Gastrocnemius medialis (tissue), 4 donors: ENCODE results near the gene TAOK1. TPM values are rescaled to one million over a fixed set of nuclear protein-coding genes. Genes with fewer than 3 reads are reported as not detected.

ENCODE experiments used
- ATAC-seq, 2 donors: fragments of 150-250 bp; one replicate each; pipeline ENCODE4 v1.9.1; 2016
- DNase-seq, 2 donors: peaks; one replicate each; pipeline ENCODE4 v3.0.0-alpha.2; 2019
- H3K27ac ChIP-seq, 4 donors: fragments of 200-600 bp; sonication (generic); 1 replicate in 1 of 4; 2 replicates in 3 of 4; pipeline ENCODE4 v1.5.1; 2016 to 2018; ENCODE audit warnings: mild to moderate bottlenecking in 2 of 4, moderate library complexity in 1 of 4
- H3K27me3 ChIP-seq, 3 donors: fragments of 200-600 bp; sonication (generic) in 2 of 3; 1 replicate in 1 of 3; 2 replicates in 2 of 3; pipeline versions ENCODE4 v1.5.1 to v1.6.0; 2016 to 2019; ENCODE audit warnings: mild to moderate bottlenecking in 1 of 3, moderate library complexity in 1 of 3
- H3K36me3 ChIP-seq, 2 donors: fragments of 200-600 bp; sonication (generic) in 1 of 2; one replicate each; pipeline ENCODE4 v1.5.1; 2017 to 2018
- H3K4me1 ChIP-seq, 2 donors: fragments of 200-600 bp; sonication (generic) in 1 of 2; one replicate each; pipeline ENCODE4 v1.5.1; 2016 to 2017; ENCODE audit warnings: mild to moderate bottlenecking in 2 of 2
- H3K4me3 ChIP-seq, 4 donors: fragments of 200-600 bp; sonication (generic) in 3 of 4; 1 replicate in 1 of 4; 2 replicates in 3 of 4; pipeline ENCODE4 v1.5.1; 2016 to 2019; ENCODE audit warnings: mild to moderate bottlenecking in 2 of 4
- H3K9me3 ChIP-seq, 3 donors: fragments of 200-600 bp; sonication (generic) in 2 of 3; 1 replicate in 1 of 3; 2 replicates in 2 of 3; pipeline ENCODE4 v1.5.1; 2016 to 2019
- CTCF ChIP-seq, 5 experiments: fragments of 450-650 bp in 3 of 5; fragments of 200-600 bp in 2 of 5; sonication (generic) in 2 of 5; IDR thresholded peaks in 4 of 5; conservative IDR thresholded peaks in 1 of 5; 1 replicate in 4 of 5; 2 replicates in 1 of 5; pipeline ENCODE4 v1.5.1; 2016 to 2019; ENCODE audit warnings: antibody characterized with exemption in 5 of 5, mild to moderate bottlenecking in 3 of 5, moderate library complexity in 3 of 5
- POLR2A ChIP-seq, 2 donors: fragments of 450-650 bp; IDR thresholded peaks; one replicate each; pipeline ENCODE4 v1.6.1; 2017; ENCODE audit warnings: antibody characterized with exemption in 2 of 2, mild to moderate bottlenecking in 2 of 2, moderate library complexity in 2 of 2
- in situ Hi-C, 4 donors: fragments of 200-750 bp; cut with MboI; loops; one replicate each; pipeline versions ENCODE4 v1.15.0 to v1.8.0; 2017; ENCODE audit warnings: low sequenced_read_pairs in 4 of 4
- intact Hi-C: fragments of 100-400 bp; cut with DNase I; formaldehyde crosslinking; loops from one replicate; pipeline ENCODE4 v1.15.1; 2023; ENCODE audit warnings: low total_unique reads
- total RNA-seq, 4 donors: library from RNA; depleted of rRNA; stranded (reverse); fragments of >200 nt; gene quantifications; one replicate each; pipeline versions ENCODE4 v1.1.0 to v1.2.3, GENCODE V29; 2016

The TAOK1 gene
- total RNA-seq, 4 donors from 2014 or later, result 30.1 to 48.4 (median 35.7) TPM

- Histone ChIP-seq H3K4me3 (no peak overlapping the region), H3K9me3 (no peaks in the 10 kb centered on the region), H3K27ac (peak overlapping the region in 1 of 4 donors; percentile 25), H3K4me1 (peaks cover 20 to 36% of the 10 kb centered on the region in 2 donors), H3K27me3 (no peaks in the 10 kb centered on the region), H3K36me3 (peaks cover 0 to 19% of the 10 kb centered on the region in 2 donors)
- intact Hi-C loops, result no loop called here
- in situ Hi-C loops, result no loop called here
- no peak for TF ChIP-seq CTCF (IDR thresholded peaks at IDR 0.05 in 4 of 5, conservative IDR thresholded peaks at IDR 0.05 in 1 of 5)
- no peak for TF ChIP-seq POLR2A (IDR thresholded peaks at IDR 0.05)
- DNase-seq (no peak), ATAC-seq (no peak)
Observed at GRCh38 chr17:29449865-29450671, 59.9 kb downstream of the TAOK1 start.

GRCh38 chr17:29451121-29451742 is 61.1 kb downstream of the TAOK1 start:
- H3K27ac ChIP-seq, result peak overlapping the region; percentile 19 to 64 (median 33)
- in situ Hi-C loops, result no loop called here

GRCh38 chr17:29458066-29458465 is 67.9 kb downstream of the TAOK1 start:
- in situ Hi-C loops, result no loop called here
- Histone ChIP-seq H3K4me1 (peaks cover 33 to 34% of the 10 kb centered on the region in 2 donors), H3K4me3 (no peak overlapping the region), H3K36me3 (peaks cover 0 to 5% of the 10 kb centered on the region in 2 donors), H3K27ac (no peak overlapping the region), H3K9me3 (no peaks in the 10 kb centered on the region), H3K27me3 (no peaks in the 10 kb centered on the region)
- intact Hi-C loops, result no loop called here
- ATAC-seq (no peak), DNase-seq (no peak)
- TF ChIP-seq POLR2A (IDR thresholded peaks at IDR 0.05) (no peak), CTCF (IDR thresholded peaks at IDR 0.05 in 4 of 5, conservative IDR thresholded peaks at IDR 0.05 in 1 of 5) (no peak)

More at GRCh38 chr17:29451121-29451742, 61.1 kb downstream of the TAOK1 start:
- ATAC-seq (peak; percentile 63 to 75), DNase-seq (no peak)
- intact Hi-C loops, result no loop called here
- TF ChIP-seq CTCF (IDR thresholded peaks at IDR 0.05 in 4 of 5, conservative IDR thresholded peaks at IDR 0.05 in 1 of 5), result no peak
- TF ChIP-seq POLR2A (IDR thresholded peaks at IDR 0.05), result no peak
- Histone ChIP-seq H3K9me3 (no peaks in the 10 kb centered on the region), H3K27me3 (no peaks in the 10 kb centered on the region), H3K4me3 (no peak overlapping the region), H3K4me1 (peaks cover 9 to 25% of the 10 kb centered on the region in 2 donors), H3K36me3 (peaks cover 0 to 19% of the 10 kb centered on the region in 2 donors)

- H3K9me3 ChIP-seq, result no peaks in the 10 kb centered on the region
- in situ Hi-C loops (no loop called here), intact Hi-C loops (no loop called here)
- H3K4me1 ChIP-seq, result peaks cover 33 to 34% of the 10 kb centered on the region in 2 donors
- H3K36me3 ChIP-seq, result peaks cover 0 to 5% of the 10 kb centered on the region in 2 donors
- no peaks in the 10 kb centered on the region for H3K27me3 ChIP-seq
- no peak overlapping the region for H3K27ac ChIP-seq
- H3K4me3 ChIP-seq, result no peak overlapping the region
- no peak for DNase-seq
- TF ChIP-seq POLR2A (IDR thresholded peaks at IDR 0.05) (no peak), CTCF (IDR thresholded peaks at IDR 0.05 in 4 of 5, conservative IDR thresholded peaks at IDR 0.05 in 1 of 5) (no peak)
- ATAC-seq, result no peak
Observed at GRCh38 chr17:29461483-29462206, 71.5 kb downstream of the TAOK1 start.
